GM21447 (cell line): ENCODE measurements around the gene NRN1L.
"Not testable (repeated sequence)": the region's sequence is repeated elsewhere in the genome, so short reads cannot be mapped to it uniquely, and the experiment has no call there.

Experiments used
- ATAC-seq: cut with Tn5 transposase; IDR thresholded peaks from one replicate; pipeline ENCODE4 v1.9.1; 2021; ENCODE audit not compliant: unreplicated experiment

The NRN1L gene

DNA sequence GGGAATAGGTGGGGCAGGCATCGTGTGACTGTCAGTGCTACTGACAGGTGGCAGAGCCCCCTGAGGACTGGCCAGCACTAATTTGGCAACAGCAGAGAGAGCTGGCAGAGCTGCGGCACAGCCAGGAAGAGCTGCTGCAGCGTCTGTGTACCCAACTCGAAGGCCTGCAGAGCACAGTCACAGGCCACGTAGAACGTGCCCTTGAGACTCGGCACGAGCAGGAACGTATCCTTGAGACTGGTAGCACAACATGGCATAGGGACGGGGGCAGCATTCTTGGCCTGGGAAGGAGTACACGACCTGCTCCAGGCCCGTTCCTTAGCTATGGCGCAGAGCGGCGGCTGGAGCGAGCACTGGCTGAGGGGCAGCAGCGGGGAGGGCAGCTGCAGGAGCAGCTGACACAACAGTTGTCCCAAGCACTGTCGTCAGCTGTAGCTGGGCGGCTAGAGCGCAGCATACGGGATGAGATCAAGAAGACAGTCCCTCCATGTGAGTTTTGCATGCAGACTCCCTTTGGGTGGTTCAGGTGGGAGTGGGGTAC is 3.0 kb upstream of the NRN1L start:
- no peak for ATAC-seq

DNA sequence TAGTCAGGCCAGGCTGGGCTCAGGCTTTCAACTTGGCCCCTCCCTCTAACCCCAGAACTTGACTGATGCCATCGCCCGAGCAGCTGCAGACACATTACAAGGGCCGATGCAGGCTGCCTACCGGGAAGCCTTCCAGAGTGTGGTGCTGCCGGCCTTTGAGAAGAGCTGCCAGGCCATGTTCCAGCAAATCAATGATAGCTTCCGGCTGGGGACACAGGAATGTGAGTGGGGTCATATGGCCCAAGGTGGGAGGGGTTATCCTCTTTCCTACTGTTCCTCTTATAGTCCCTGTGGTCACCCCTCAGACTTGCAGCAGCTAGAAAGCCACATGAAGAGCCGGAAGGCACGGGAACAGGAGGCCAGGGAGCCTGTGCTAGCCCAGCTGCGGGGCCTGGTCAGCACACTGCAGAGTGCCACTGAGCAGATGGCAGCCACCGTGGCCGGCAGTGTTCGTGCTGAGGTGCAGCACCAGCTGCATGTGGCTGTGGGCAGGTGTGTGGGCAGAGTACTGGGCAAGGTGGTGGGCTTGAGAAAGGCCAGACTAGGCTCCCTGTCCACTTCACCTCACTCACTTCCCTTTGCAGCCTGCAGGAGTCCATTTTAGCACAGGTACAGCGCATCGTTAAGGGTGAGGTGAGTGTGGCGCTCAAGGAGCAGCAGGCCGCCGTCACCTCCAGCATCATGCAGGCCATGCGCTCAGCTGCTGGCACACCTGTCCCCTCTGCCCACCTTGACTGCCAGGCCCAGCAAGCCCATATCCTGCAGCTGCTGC is 2.1 kb upstream of the NRN1L start:
- no peak for ATAC-seq

DNA sequence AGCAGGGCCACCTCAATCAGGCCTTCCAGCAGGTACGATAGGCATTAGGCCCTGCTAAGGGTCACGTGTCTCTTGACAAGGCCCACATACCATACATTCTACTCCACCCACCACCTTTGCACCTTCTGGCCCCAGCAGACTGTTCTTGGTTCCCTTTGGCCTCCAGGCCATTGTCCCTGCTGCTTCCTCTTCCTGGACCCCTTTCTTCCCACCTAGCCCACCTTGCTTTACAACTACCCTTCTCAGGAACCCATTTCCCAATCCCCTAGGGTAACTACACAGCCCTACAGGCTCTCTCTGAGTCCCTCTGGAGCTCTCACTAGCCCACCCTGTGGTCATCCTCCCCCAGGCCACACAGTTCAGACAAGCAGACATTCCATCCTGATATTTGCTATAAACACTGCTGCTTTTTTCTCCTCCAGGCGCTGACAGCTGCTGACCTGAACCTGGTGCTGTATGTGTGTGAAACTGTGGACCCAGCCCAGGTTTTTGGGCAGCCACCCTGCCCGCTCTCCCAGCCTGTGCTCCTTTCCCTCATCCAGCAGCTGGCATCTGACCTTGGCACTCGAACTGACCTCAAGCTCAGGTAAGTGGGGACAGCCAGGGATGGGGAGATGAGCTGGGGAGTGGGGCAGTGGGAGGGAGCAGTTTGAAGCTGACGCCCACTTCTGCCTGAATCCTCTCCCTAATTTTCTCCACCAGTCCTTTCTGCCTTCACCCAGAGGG is 1.4 kb upstream of the NRN1L start:
- ATAC-seq: no peak

DNA sequence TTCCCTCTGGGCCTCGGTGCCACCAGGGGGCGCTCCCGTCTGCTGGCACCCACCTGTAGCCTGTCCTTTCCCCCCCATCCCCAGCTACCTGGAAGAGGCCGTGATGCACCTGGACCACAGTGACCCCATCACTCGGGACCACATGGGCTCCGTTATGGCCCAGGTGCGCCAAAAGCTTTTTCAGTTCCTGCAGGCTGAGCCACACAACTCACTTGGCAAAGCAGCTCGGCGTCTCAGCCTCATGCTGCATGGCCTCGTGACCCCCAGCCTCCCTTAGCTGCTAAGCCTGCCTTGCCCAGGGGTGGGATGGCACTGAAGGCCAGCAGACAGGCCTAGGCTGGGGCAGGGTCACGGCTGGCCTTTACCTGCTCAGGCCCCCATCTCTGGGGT is 818 bp upstream of the NRN1L start:
- no peak for ATAC-seq

DNA sequence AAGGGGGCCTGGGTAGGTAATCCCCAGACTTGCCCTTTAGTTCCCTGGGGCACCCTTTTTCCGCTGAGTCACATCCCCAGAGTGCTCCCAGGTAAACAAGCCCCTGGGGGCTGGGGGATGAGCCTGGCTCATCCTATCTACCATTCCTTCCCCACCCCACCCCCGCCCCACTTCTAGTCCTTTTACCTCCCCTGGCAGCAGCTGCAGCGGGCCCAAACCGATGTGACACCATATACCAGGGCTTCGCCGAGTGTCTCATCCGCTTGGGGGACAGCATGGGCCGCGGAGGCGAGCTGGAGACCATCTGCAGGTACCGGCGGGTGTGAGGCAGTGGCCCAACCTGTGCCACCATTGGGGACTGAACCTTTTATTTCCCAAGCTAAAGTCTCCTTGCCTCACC is 860 bp downstream of the NRN1L start:
- no peak for ATAC-seq

DNA sequence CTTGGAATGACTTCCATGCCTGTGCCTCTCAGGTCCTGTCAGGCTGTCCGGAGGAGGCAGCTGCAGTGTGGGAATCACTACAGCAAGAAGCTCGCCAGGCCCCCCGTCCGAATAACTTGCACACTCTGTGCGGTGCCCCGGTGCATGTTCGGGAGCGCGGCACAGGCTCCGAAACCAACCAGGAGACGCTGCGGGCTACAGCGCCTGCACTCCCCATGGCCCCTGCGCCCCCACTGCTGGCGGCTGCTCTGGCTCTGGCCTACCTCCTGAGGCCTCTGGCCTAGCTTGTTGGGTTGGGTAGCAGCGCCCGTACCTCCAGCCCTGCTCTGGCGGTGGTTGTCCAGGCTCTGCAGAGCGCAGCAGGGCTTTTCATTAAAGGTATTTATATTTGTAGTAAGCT is 1.3 kb downstream of the NRN1L start:
- ATAC-seq: no peak

DNA sequence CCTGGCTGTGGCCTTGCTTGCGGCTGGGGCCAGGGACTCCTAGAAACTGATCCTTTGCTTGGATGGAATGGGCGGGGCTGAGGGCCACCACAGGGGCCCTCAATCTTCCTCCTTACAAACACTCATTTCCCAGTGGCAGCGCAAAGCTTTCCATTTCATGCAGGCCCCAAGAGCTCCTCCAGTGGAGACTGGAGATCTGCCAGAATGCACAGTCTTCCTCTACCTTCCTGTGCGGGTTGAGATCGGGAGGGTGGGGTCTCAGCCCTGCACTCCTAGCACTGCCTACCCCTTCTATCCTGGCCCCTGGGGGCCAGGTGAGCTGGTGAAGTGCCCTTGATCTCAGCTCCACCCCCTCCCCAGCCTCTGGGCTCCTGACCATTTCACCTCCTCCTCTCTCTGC is 1.7 kb downstream of the NRN1L start:
- no peak for ATAC-seq

DNA sequence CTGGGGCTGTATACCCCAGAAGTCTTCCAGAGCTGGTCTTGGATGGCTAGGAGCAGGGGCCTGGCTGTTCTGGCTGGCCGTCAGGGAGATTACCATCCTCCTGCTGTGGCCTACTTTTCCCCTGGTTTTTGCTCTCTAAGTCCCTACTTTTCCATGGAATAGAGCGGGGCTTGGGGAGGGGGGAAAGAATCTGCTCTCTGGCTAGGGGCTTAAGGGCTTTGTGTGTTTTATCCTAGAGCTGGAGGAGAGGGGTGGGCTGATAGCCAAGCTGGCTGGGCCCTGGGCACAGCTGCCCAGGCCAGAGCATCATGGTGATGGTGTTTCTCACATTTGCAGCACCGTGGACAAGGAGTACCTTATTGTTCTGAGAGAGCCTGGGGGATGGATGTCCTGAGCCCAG is 3.6 kb downstream of the NRN1L start:
- ATAC-seq: no peak

DNA sequence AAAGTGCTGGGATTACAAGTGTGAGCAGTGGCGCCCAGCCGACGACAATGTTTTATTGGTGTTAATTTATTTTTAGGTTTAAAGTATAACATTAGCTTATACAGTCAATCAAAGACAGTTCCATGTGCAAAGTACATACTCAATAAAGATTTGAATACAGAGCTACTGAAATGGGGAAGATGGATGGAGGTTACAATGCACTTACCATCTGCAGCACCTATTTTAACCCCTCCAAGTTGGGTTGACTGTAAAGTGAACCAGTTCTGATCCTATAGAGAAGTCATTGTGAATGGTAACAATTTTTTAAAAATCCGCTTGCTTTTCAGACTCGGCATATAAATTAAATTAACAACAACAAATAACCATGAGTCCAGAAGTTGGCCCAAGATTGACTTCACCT is 7.7 kb downstream of the NRN1L start:
- ATAC-seq: no peak

DNA sequence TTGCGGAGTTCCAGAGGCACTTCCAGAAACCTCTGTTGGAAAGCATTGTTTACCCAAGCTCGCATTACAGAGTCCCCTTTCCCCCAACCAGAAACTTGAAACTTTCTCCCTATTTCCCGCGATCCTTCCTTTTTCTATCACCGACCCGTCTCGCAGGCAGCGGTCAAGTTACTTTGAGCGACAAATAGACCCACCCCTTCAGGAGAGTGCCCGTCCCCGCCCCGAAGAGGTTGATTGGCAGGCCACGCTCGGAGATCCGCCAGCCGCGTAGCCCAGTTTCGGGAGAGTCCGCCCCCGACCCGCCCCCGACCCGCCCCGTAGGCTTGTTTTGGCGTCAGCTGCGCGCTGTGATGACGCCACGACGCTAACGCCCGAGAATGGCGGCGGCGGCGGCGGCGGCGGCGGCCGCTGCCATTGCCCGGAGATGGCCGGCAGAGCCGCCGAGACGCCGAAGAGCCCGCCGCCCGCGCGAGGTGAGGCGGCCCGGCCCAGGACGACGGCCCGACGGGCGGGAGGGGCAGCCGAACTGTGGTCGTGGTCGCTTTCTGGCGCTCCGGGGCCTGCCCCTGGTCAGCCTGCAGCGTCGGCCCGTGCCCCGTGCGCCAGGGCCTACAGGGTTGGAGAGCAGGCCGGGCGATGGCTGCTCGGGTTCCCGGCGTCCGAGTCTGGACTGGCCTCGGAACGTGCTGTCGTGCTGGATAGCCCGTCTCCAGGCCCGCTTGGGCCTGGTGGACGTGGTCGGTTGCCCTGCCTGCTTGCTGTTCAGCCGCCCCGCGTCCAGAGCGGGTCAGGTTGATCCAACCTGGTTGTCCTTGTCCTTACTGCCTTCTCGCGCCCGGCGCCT is 8.4 kb downstream of the NRN1L start, which contains the start of gene PSKH1:
TSS of gene PSKH1 (plus strand) at position 356 of the 844 bp plus-strand sequence. CDS start 15,496 bp downstream, outside the sequence.
- peak; percentile 91 for ATAC-seq

DNA sequence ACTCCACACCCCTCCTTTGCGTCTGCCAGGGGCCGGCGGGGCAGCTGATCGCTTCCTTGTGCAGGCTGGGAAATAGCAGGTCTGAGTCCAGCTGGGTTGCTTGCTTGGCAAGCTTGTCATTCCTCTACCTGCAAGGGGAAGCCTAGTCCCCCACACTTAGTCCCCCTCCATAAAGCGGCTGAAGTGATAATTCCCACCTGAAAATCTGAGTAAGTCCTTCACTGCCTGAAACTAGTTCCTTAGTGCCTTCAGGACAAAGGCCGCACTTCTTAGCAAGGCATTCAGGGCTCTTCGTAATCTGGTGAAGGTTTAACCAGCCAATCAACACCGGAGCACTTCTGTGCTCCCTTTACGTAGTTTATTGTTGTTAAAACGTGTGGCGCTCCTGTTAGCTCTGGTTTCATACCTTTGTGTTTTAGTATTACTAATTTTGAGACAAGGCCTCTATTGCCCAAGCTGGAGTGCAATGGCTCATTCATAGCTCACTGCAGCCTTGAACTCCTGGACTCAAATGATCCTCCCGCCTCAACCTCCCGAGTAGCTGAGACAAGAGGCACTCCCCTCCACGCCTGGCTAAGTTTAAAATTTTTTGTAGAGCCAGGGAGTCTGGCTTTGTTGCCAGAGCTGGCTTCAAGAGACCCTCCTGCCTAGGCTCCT is 9.2 kb downstream of the NRN1L start:
- no peak for ATAC-seq

DNA sequence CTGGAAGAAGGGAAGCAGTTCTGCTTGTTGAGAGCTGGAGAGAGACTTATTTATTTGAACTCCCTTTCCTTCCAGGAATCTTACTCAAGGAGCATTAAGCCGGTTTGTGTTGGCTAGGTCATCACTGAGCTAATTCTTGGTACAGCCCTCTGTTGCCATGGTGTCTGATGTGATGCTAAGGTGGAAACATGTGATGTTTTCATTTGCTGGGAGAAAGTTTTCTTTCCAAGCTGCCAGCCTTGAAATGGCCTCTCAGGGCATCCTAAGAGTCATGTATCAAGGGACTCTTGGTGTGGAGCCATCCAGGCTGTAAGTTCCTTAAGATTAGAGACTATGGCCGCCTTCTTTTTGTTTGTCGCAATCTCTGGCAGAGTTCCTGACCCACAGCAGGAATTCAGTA is 12.5 kb downstream of the NRN1L start:
- no peak for ATAC-seq

DNA sequence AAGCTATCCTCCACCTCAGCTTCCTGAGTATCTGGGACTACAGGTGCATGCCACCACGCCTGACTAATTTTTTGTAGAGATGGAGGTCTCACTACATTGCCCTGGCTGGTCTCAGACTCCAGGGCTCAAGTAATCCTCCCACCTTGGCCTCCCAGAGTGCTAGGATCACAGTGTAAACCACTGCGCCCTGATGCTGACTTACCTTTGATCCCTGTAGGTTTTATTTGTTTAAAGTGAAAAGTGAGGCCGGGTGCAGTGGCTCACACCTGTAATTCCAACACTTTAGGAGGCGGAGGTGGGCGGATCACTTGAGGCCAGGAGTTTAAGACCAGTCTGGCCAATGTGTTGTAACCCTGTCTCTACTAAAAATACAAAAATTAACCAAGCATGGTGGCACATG is 17.0 kb downstream of the NRN1L start:
- no peak for ATAC-seq

DNA sequence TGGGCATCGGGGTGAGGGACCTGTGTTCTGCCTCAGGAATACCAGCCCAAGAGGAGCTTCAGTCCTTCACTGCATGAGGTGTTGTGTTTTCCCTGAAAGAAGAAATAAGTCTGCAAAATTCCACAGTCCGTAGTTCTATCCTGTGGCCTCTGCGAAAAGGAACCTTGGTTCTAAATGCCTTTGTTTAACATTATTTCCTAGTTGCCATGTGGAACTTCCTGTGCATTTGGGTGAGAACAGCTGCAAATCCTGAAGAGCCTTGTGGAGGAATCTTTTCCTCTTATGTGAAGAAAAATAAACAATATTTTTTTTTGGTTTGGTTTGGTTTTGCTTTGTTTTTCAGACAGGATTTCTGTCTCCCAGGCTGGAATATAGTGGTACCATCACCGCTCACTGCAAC is 18.1 kb downstream of the NRN1L start:
- no peak for ATAC-seq

DNA sequence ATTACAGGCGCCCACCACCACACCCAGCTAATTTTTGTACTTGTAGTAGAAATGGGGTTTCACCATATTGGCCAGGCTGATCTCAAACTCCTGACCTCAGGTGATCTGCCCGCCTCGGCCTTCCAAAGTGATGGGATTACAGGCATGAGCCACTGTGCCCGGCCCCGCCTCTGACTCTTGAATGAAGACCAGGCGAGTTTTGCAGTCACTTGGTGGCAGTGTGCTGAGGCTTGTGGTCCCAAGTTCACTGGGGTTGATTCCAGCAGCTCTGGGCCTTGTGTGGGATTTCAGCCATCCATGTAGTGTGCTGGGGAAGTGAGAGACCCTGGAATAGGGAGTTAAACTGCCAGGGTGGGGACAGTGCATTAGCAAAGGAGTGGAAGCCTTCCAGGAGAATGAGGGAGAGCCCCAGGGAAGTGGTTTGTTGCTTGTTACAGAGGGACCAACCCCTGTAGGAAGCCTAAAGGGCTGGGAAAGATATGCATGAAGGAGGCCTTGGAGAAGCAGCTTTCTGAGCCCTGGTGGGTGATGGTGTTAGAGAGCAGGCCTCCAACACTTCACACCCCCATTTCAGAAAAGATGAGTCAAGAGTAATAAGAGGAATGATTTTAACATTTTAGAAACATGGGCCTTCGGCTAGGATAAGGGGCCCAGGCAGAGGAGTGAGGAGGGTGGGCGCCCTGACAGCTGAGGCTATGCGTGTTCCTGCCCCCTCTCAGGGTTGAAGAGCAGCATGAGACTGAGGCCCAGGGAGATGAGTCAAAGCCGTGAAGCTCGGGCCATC is 22.9 kb downstream of the NRN1L start:
- ATAC-seq: no peak

DNA sequence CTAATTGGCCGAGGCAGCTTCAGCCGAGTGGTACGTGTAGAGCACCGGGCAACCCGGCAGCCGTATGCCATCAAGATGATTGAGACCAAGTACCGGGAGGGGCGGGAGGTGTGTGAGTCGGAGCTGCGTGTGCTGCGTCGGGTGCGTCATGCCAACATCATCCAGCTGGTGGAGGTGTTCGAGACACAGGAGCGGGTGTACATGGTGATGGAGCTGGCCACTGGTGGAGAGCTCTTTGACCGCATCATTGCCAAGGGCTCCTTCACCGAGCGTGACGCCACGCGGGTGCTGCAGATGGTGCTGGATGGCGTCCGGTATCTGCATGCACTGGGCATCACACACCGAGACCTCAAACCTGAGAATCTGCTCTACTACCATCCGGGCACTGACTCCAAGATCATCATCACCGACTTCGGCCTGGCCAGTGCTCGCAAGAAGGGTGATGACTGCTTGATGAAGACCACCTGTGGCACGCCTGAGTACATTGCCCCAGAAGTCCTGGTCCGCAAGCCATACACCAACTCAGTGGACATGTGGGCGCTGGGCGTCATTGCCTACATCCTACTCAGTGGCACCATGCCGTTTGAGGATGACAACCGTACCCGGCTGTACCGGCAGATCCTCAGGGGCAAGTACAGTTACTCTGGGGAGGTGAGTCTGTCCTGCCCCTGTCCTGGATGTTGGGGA is 24.5 kb downstream of the NRN1L start:
- ATAC-seq: no peak

DNA sequence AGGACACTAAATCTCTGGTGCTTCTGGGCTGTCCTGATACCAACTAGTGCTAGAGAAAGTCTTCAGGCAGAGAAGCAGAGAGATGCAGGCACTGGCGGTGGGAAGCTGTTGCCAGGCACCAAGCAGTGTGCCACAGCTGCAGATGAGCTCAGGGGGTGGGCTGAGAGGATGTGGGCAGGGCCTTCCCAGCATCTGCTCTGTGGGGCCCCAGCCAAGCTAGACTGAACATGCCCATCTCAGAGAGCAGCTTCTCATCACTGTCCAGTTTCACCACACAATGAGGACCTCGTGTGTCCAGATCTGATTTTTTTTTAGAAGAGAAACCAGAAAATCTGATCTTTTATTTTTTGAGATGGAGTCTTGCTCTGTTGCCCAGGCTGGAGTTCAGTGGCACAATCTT is 25.5 kb downstream of the NRN1L start:
- no peak for ATAC-seq

DNA sequence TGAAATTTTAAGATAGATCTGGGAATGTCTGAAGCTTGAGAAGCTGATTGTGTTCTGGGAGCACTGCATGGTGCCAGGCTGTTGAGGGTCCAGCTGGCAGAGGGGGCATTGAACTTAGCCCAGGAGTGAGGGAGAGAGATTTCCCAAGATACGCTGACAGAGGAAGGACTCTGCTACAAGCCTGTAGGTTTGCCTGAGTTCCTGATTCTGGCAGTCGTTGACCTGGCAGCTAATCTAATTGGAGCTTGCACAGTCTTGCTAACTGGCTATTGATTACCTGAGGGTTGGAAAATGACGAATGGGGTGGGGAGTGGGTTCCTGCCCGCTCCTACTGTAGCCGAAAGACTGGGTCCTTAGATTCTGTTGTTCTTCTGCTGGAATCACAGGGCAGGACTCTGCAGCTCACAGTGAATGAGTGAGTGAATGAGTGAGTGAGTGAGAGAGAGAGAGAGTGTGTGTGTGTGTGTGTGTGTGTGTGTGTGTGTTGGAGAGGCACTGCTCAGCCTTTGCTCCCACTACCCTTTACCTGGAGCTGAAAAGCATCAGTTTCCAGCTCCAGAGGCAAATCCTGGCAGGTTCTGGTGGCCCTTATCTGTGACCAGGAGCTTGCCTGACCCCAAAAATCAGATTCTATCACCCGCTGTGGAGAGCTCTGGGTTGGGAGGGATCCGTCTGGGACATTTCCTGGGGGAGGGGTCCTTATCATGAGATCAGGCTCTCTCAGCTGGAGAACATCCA is 30.2 kb downstream of the NRN1L start:
- no peak for ATAC-seq

DNA sequence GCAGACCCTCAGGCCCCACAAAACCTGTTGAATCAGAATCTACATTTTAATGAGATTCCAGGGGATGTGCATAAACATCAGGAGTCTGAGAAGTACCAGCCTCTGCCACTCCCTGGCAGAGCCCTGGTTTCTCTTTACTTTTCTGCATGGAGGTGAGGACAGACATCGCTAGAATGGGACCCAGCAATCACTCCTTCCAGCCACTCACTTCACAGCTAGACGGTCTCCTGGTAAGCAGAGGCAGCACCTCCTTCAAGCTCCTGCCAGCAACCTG is 30.7 kb downstream of the NRN1L start:
- not testable (repeated sequence) for ATAC-seq
